Keratinocyte (primary cell): ENCODE data around the gene RFX2. TPM values are rescaled to one million over a fixed set of nuclear protein-coding genes. Genes with fewer than 3 reads are reported as not detected.
"Not testable (repeated sequence)": the region's sequence is repeated elsewhere in the genome, so short reads cannot be mapped to it uniquely, and the experiment has no call there.

Experiments
- DNase-seq: peaks from one replicate; pipeline ENCODE4 v3.0.0-alpha.2; 2011; ENCODE audit warnings: low read depth, missing footprints, low spot score
- FAIRE-seq: peaks from 2 replicates; lab custom pipeline; 2011; peaks lifted over from hg19 to GRCh38; lab: Jason Lieb, UNC
- H2AFZ ChIP-seq: 2 replicates; pipeline ENCODE4 v1.6.0; 2012; ENCODE audit warnings: low read length, control low read depth, inconsistent platforms; ENCODE audit not compliant: control insufficient read depth
- H3K27ac ChIP-seq: 2 replicates; pipeline ENCODE4 v1.5.1; 2011; ENCODE audit warnings: low read length; ENCODE audit not compliant: control insufficient read depth, insufficient read depth
- H3K27me3 ChIP-seq: 3 replicates; pipeline ENCODE4 v1.6.0; 2011; ENCODE audit warnings: low read length; ENCODE audit not compliant: control insufficient read depth, insufficient read depth; ENCODE audit errors: extremely low read depth
- H3K36me3 ChIP-seq, 2 experiments: 2 replicates in 1 of 2; 3 replicates in 1 of 2; pipeline ENCODE4 v1.5.1; 2011; ENCODE audit warnings: low read length in 2 of 2, mild to moderate bottlenecking in 1 of 2; ENCODE audit not compliant: control insufficient read depth in 2 of 2, insufficient read depth in 2 of 2; ENCODE audit errors: extremely low read depth in 1 of 2
- H3K4me1 ChIP-seq: 3 replicates; pipeline ENCODE4 v1.5.1; 2011; ENCODE audit warnings: low read length; ENCODE audit not compliant: control insufficient read depth, insufficient read depth; ENCODE audit errors: extremely low read depth
- H3K4me2 ChIP-seq: 3 replicates; pipeline ENCODE4 v1.6.0; 2011; ENCODE audit warnings: low read depth, low read length; ENCODE audit not compliant: control insufficient read depth, insufficient read depth; ENCODE audit errors: extremely low read depth
- H3K4me3 ChIP-seq, 3 experiments: fragments of 200-600 bp in 1 of 3; sonication (generic) in 1 of 3; 2 replicates in 2 of 3; 3 replicates in 1 of 3; pipeline ENCODE4 v1.5.1; 2011 to 2016; ENCODE audit warnings: low read length in 3 of 3, mild to moderate bottlenecking in 3 of 3, control low read depth in 2 of 3, inconsistent platforms in 1 of 3, low read depth in 1 of 3, mixed read lengths in 1 of 3, mixed run types in 1 of 3, moderate library complexity in 1 of 3; ENCODE audit not compliant: control insufficient read depth in 2 of 3, insufficient read depth in 2 of 3; ENCODE audit errors: extremely low read depth in 1 of 3
- H3K79me2 ChIP-seq: 2 replicates; pipeline ENCODE4 v1.6.0; 2012; ENCODE audit warnings: low read length; ENCODE audit not compliant: control insufficient read depth, insufficient read depth
- H3K9ac ChIP-seq: 3 replicates; pipeline ENCODE4 v1.6.0; 2011; ENCODE audit warnings: low read length; ENCODE audit not compliant: control insufficient read depth, insufficient read depth; ENCODE audit errors: extremely low read depth
- H3K9me1 ChIP-seq: 3 replicates; pipeline ENCODE4 v1.6.0; 2011; ENCODE audit warnings: low read length; ENCODE audit not compliant: control insufficient read depth, insufficient read depth; ENCODE audit errors: extremely low read depth
- H3K9me3 ChIP-seq: 2 replicates; pipeline ENCODE4 v1.5.1; 2012; ENCODE audit warnings: low read depth, low read length; ENCODE audit not compliant: control insufficient read depth
- H4K20me1 ChIP-seq: 3 replicates; pipeline ENCODE4 v1.6.0; 2011; ENCODE audit warnings: low read length; ENCODE audit not compliant: control insufficient read depth, insufficient read depth; ENCODE audit errors: extremely low read depth
- CTCF ChIP-seq, 3 experiments: IDR thresholded peaks in 1 of 3; conservative IDR thresholded peaks in 1 of 3; optimal IDR thresholded peaks in 1 of 3; 2 replicates in 2 of 3; 3 replicates in 1 of 3; pipeline versions ENCODE3 to v1.5.1; 2011; ENCODE audit warnings: low read length in 3 of 3, mild to moderate bottlenecking in 3 of 3, moderate library complexity in 2 of 3, control low read depth in 1 of 3, inconsistent platforms in 1 of 3; ENCODE audit not compliant: insufficient read depth in 2 of 3; ENCODE audit errors: extremely low read depth in 1 of 3
- EZH2 ChIP-seq: IDR thresholded peaks from one replicate; pipeline ENCODE4 v1.6.1; 2012; ENCODE audit warnings: inconsistent platforms, mild to moderate bottlenecking, low read length, moderate library complexity
- dilution Hi-C: fragments of 300-500 bp; cut with MboI; formaldehyde crosslinking; loops from one replicate; pipeline ENCODE4 v1.7.0; 2020; ENCODE audit warnings: low sequenced_read_pairs; ENCODE audit not compliant: extremely low pct_ligation_motif_present
- polyA plus RNA-seq, 5 experiments: library from polyadenylated mRNA; depleted of rRNA in 3 of 5; stranded (reverse) in 3 of 5; stranded (forward) in 1 of 5; unstranded in 1 of 5; fragments of >200 nt; gene quantifications; 1 replicate in 1 of 5; 2 replicates in 3 of 5; 3 replicates in 1 of 5; pipeline versions ENCODE4 v1.2.1 to v1.2.3, GENCODE V29; 2011 to 2012; ENCODE audit warnings: missing spikeins in 2 of 5, low read depth in 1 of 5, low replicate concordance in 1 of 5

Gene RFX2
- polyA plus RNA-seq, 1 donor (not counting 4 experiments of a cell fraction or from before 2014, with no cell fraction given) = 5.8 TPM

GRCh38 chr19:6108721-6109633, 1.3 kb downstream of the RFX2 start:
- H3K9ac ChIP-seq = peak overlapping the region; percentile 97
- DNase-seq = no peak
- peak overlapping the region; percentile 88 for H3K4me2 ChIP-seq
- H3K27ac ChIP-seq = peak overlapping the region; percentile 92
- dilution Hi-C loops = no loop called here
- no peak for FAIRE-seq
- TF ChIP-seq EZH2 (no peak), CTCF (optimal IDR thresholded peaks at IDR 0.05 in 1 of 3, IDR thresholded peaks at IDR 0.05 in 1 of 3, conservative IDR thresholded peaks at IDR 0.05 in 1 of 3; ENCODE audit: extremely low read depth in 1 of 3, insufficient read depth in 2 of 3, low read length in 3 of 3) (peak in 1 of 3 experiments; percentile 6)
- peak overlapping the region; percentile 54 for H2AFZ ChIP-seq
- peak overlapping the region; percentile 63 to 87 (median 83) for H3K4me3 ChIP-seq
- H3K4me1 ChIP-seq = peaks cover 18% of the 10 kb centered on the region
- H3K27me3 ChIP-seq = no peaks in the 10 kb centered on the region
- no peaks in the 10 kb centered on the region for H3K9me3 ChIP-seq
- H4K20me1 ChIP-seq = no peaks in the 10 kb centered on the region
- H3K36me3 ChIP-seq = peaks cover 0 to 2% of the 10 kb centered on the region in 2 experiments
- H3K9me1 ChIP-seq = peaks cover 2% of the 10 kb centered on the region
- peaks cover 39% of the 10 kb centered on the region for H3K79me2 ChIP-seq

- not testable (repeated sequence) for H3K36me3 ChIP-seq, FAIRE-seq
Measured at GRCh38 chr19:6106643-6107294, 3.5 kb downstream of the RFX2 start.

More at GRCh38 chr19:6106643-6107294, 3.5 kb downstream of the RFX2 start:
- H3K4me2 ChIP-seq, H3K9me3 ChIP-seq, dilution Hi-C loops, H3K4me3 ChIP-seq, H3K9ac ChIP-seq, H3K27ac ChIP-seq, H3K27me3 ChIP-seq, H4K20me1 ChIP-seq, H2AFZ ChIP-seq, DNase-seq, H3K9me1 ChIP-seq: not testable (repeated sequence)
- Histone ChIP-seq H3K79me2 (peaks cover 45% of the 10 kb centered on the region), H3K4me1 (peaks cover 37% of the 10 kb centered on the region)
